ENCODE data around the gene IGSF23. TPM values are rescaled to one million over a fixed set of nuclear protein-coding genes. Genes with fewer than 3 reads are reported as not detected.

Gene IGSF23
- polyA plus RNA-seq, 3 donors: 0.23 to 0.46 (median 0.44) TPM

DNA sequence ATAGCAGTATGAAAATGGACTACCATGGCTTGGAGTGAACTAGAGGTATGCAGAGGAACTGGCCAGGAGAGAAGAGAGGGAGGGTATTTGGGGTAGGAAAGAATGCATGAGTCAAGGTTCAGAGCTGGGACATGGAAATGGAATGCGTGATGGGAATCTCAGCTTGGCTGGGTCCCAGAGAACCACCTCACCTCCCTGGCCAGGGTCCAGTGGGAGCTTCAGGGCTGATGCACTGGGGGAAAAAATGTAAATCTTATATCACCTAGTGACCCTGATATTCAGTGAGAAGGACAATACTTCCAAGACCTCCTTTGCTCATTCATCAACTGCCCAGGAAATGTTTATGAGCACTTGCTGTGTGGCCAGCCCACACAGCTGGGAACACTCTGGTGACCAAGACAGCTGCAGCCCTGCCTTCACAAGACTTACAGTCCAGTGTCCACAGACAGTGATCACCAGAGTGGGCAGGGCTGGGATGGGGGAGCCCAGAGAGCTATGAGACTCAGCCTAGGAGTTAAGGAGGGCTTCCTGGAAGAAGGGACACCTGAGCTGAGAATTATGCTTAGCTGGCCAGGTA is 12.8 kb downstream of the IGSF23 start:
- peaks cover 29 to 30% of the 10 kb centered on the region in 2 donors for H3K4me1 ChIP-seq (ENCODE audit: control insufficient read depth in 1 of 2, insufficient read depth in 2 of 2, low read length in 2 of 2)
- no peak overlapping the region for H2AFZ ChIP-seq (ENCODE audit: insufficient read depth, low read depth, low read length, poor library complexity, severe bottlenecking)
- no peak overlapping the region for H3K9ac ChIP-seq (ENCODE audit: insufficient read depth, low read length, poor library complexity, severe bottlenecking)
- WGBS (ENCODE audit: insufficient coverage): no CpG with 5 or more reads among the region's 1 CpG
- Mint-ChIP-seq H3K36me3 (no peaks in the 10 kb centered on the region), H3K4me1 (peaks cover 26% of the 10 kb centered on the region), H3K27me3 (ENCODE audit: low read depth in 3 of 3) (peaks cover 2 to 4% (median 4%) of the 10 kb centered on the region in 3 donors), H3K9me3 (peaks cover 3 to 17% (median 6%) of the 10 kb centered on the region in 7 donors), H3K4me3 (peak overlapping the region in 1 of 2 donors; percentile 3), H3K27ac (no peak overlapping the region)
- H3K9me3 ChIP-seq (replicated peaks in 1 of 2; ENCODE audit: control insufficient read depth in 1 of 2, insufficient read depth in 1 of 2, low read length in 2 of 2): peaks cover 0 to 5% of the 10 kb centered on the region in 2 donors
- TF ChIP-seq, protein P1, sequence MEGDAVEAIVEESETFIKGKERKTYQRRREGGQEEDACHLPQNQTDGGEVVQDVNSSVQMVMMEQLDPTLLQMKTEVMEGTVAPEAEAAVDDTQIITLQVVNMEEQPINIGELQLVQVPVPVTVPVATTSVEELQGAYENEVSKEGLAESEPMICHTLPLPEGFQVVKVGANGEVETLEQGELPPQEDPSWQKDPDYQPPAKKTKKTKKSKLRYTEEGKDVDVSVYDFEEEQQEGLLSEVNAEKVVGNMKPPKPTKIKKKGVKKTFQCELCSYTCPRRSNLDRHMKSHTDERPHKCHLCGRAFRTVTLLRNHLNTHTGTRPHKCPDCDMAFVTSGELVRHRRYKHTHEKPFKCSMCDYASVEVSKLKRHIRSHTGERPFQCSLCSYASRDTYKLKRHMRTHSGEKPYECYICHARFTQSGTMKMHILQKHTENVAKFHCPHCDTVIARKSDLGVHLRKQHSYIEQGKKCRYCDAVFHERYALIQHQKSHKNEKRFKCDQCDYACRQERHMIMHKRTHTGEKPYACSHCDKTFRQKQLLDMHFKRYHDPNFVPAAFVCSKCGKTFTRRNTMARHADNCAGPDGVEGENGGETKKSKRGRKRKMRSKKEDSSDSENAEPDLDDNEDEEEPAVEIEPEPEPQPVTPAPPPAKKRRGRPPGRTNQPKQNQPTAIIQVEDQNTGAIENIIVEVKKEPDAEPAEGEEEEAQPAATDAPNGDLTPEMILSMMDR (IDR thresholded peaks at IDR 0.05): no peak
- H3K79me2 ChIP-seq (ENCODE audit: insufficient read depth, low read length): no peaks in the 10 kb centered on the region
- DNase-seq: no peak
- H3K36me3 ChIP-seq (replicated peaks in 1 of 2; ENCODE audit: control insufficient read depth in 1 of 2, insufficient read depth in 2 of 2, low read length in 2 of 2): no peaks in the 10 kb centered on the region
- intact Hi-C loops (cut with micrococcal nuclease): no loop called here
- H3K4me3 ChIP-seq (replicated peaks in 1 of 3; ENCODE audit: low read depth in 2 of 3, low read length in 3 of 3): no peak overlapping the region
- H3K4me2 ChIP-seq (replicated peaks; ENCODE audit: extremely low read depth, low read length, poor library complexity, severe bottlenecking): no peak overlapping the region
- H3K27me3 ChIP-seq (ENCODE audit: control insufficient read depth in 2 of 2, insufficient read depth in 2 of 2, low read length in 2 of 2): no peaks in the 10 kb centered on the region
- no peak overlapping the region for H3K27ac ChIP-seq (ENCODE audit: low read depth in 1 of 2, low read length in 2 of 2)
- no peaks in the 10 kb centered on the region for H4K20me1 ChIP-seq (ENCODE audit: insufficient read depth, low read length)

DNA sequence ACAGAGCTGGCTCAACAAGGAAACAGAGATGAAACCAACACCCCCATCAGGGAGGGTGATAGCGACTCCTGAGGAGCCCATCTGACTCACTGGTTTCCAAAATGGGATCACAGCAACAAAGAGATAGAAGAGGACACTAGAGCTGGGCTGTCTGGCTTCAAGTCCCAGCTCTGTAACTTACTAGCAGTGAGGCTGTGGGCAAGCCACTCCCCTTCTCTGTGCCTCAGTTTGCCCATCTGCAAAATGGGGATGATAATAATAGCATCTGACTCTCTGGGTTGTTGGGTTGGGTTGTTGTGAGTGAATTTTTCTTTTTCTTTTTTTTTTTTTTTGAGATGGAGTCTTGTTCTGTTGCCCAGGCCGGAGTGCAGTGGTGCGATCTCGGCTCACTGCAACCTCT is 14.3 kb downstream of the IGSF23 start:
- DNase-seq: no peak
- Histone ChIP-seq H2AFZ (ENCODE audit: insufficient read depth, low read depth, low read length, poor library complexity, severe bottlenecking) (no peak overlapping the region), H3K4me2 (replicated peaks; ENCODE audit: extremely low read depth, low read length, poor library complexity, severe bottlenecking) (no peak overlapping the region), H4K20me1 (ENCODE audit: insufficient read depth, low read length) (no peaks in the 10 kb centered on the region), H3K9me3 (replicated peaks in 1 of 2; ENCODE audit: control insufficient read depth in 1 of 2, insufficient read depth in 1 of 2, low read length in 2 of 2) (peaks cover 0 to 5% of the 10 kb centered on the region in 2 donors), H3K79me2 (ENCODE audit: insufficient read depth, low read length) (no peaks in the 10 kb centered on the region), H3K4me1 (ENCODE audit: control insufficient read depth in 1 of 2, insufficient read depth in 2 of 2, low read length in 2 of 2) (peaks cover 21 to 25% of the 10 kb centered on the region in 2 donors), H3K9ac (ENCODE audit: insufficient read depth, low read length, poor library complexity, severe bottlenecking) (no peak overlapping the region), H3K36me3 (replicated peaks in 1 of 2; ENCODE audit: control insufficient read depth in 1 of 2, insufficient read depth in 2 of 2, low read length in 2 of 2) (no peaks in the 10 kb centered on the region), H3K27me3 (ENCODE audit: control insufficient read depth in 2 of 2, insufficient read depth in 2 of 2, low read length in 2 of 2) (no peaks in the 10 kb centered on the region), H3K4me3 (replicated peaks in 1 of 3; ENCODE audit: low read depth in 2 of 3, low read length in 3 of 3) (no peak overlapping the region), H3K27ac (ENCODE audit: low read depth in 1 of 2, low read length in 2 of 2) (no peak overlapping the region)
- H3K27ac Mint-ChIP-seq: no peak overlapping the region
- H3K9me3 Mint-ChIP-seq: peaks cover 3 to 17% (median 6%) of the 10 kb centered on the region in 7 donors
- TF ChIP-seq, protein P1 (IDR thresholded peaks at IDR 0.05): no peak
- 100% methylated on average over 1 of the region's 4 CpGs for WGBS (ENCODE audit: insufficient coverage)
- no peaks in the 10 kb centered on the region for H3K36me3 Mint-ChIP-seq
- no peak overlapping the region for H3K4me3 Mint-ChIP-seq
- H3K27me3 Mint-ChIP-seq (ENCODE audit: low read depth in 3 of 3): peaks cover 2 to 4% (median 3%) of the 10 kb centered on the region in 3 donors
- peaks cover 20% of the 10 kb centered on the region for H3K4me1 Mint-ChIP-seq
- intact Hi-C loops (cut with micrococcal nuclease): no loop called here
